Mesenchymal stem cell (in vitro differentiated cells and primary cell): Measurements from ENCODE around the gene PDE9A.
"Not testable (repeated sequence)": the region's sequence is repeated elsewhere in the genome, so short reads cannot be mapped to it uniquely, and the experiment has no call there.

Experiments used
- DNase-seq: peaks from one replicate; pipeline ENCODE4 v3.0.0-alpha.2; 2013
- H2AFZ ChIP-seq: one replicate; pipeline ENCODE4 v1.6.1; 2013; ENCODE audit warnings: low read depth, mild to moderate bottlenecking, control low read depth, inconsistent platforms, low read length, moderate library complexity
- H2AK5ac ChIP-seq: 2 replicates; pipeline ENCODE4 v1.6.1; 2013; ENCODE audit warnings: low read length, moderate library complexity, mild to moderate bottlenecking, inconsistent platforms; ENCODE audit not compliant: severe bottlenecking
- H2BK120ac ChIP-seq: one replicate; pipeline ENCODE4 v1.6.1; 2013; ENCODE audit warnings: low read depth, mild to moderate bottlenecking, inconsistent platforms, low read length, moderate library complexity
- H2BK12ac ChIP-seq, 2 experiments: one replicate each; pipeline ENCODE4 v1.6.1; 2013; ENCODE audit warnings: inconsistent platforms in 2 of 2, low read length in 2 of 2, mild to moderate bottlenecking in 2 of 2, moderate library complexity in 2 of 2, control low read depth in 1 of 2
- H2BK15ac ChIP-seq: one replicate; pipeline ENCODE4 v1.6.1; 2013; ENCODE audit warnings: mild to moderate bottlenecking, low read depth, inconsistent platforms; ENCODE audit not compliant: poor library complexity, severe bottlenecking
- H2BK5ac ChIP-seq: 2 replicates; pipeline ENCODE4 v1.6.1; 2013; ENCODE audit warnings: low read depth, mild to moderate bottlenecking, low read length, control low read depth, inconsistent platforms; ENCODE audit not compliant: poor library complexity, severe bottlenecking
- H3K14ac ChIP-seq, 2 experiments: one replicate each; pipeline ENCODE4 v1.6.1; 2013; ENCODE audit warnings: inconsistent platforms in 2 of 2, low read length in 2 of 2, control low read depth in 1 of 2, mild to moderate bottlenecking in 1 of 2, moderate library complexity in 1 of 2
- H3K18ac ChIP-seq, 2 experiments: one replicate each; pipeline ENCODE4 v1.6.1; 2013; ENCODE audit warnings: inconsistent platforms in 2 of 2, low read length in 2 of 2, control low read depth in 1 of 2, low read depth in 1 of 2, mild to moderate bottlenecking in 1 of 2
- H3K23ac ChIP-seq, 2 experiments: one replicate each; pipeline ENCODE4 v1.6.1; 2013; ENCODE audit warnings: inconsistent platforms in 2 of 2, low read length in 2 of 2, mild to moderate bottlenecking in 2 of 2, moderate library complexity in 2 of 2, control low read depth in 1 of 2
- H3K27ac ChIP-seq: 2 replicates; pipeline ENCODE4 v1.5.1; 2013; ENCODE audit warnings: mild to moderate bottlenecking, moderate library complexity, low read length, control low read depth, inconsistent platforms; ENCODE audit not compliant: poor library complexity, severe bottlenecking
- H3K27me3 ChIP-seq, 2 experiments: 2 replicates each; pipeline versions ENCODE4 v1.6.1 to v1.7.0; 2013; ENCODE audit warnings: low read length in 2 of 2, mild to moderate bottlenecking in 2 of 2, moderate library complexity in 2 of 2, control low read depth in 1 of 2, inconsistent platforms in 1 of 2; ENCODE audit not compliant: control insufficient read depth in 1 of 2, insufficient read depth in 1 of 2
- H3K36me3 ChIP-seq, 2 experiments: 2 replicates each; pipeline versions ENCODE4 v1.6.1 to v1.7.0; 2013; ENCODE audit warnings: low read length in 2 of 2, control low read depth in 1 of 2, inconsistent platforms in 1 of 2, low read depth in 1 of 2, mild to moderate bottlenecking in 1 of 2; ENCODE audit not compliant: insufficient read depth in 2 of 2, control insufficient read depth in 1 of 2
- H3K4ac ChIP-seq, 2 experiments: one replicate each; pipeline ENCODE4 v1.6.1; 2013; ENCODE audit warnings: inconsistent platforms in 2 of 2, low read length in 2 of 2, mild to moderate bottlenecking in 2 of 2, moderate library complexity in 2 of 2, control low read depth in 1 of 2, low read depth in 1 of 2
- H3K4me1 ChIP-seq: 2 replicates; pipeline ENCODE4 v1.6.1; 2013; ENCODE audit warnings: low read depth, low read length, control low read depth; ENCODE audit not compliant: control insufficient read depth, insufficient read depth
- H3K4me2 ChIP-seq: 2 replicates; pipeline ENCODE4 v1.6.1; 2013; ENCODE audit warnings: low read length, mild to moderate bottlenecking, inconsistent platforms; ENCODE audit not compliant: poor library complexity, severe bottlenecking
- H3K4me3 ChIP-seq, 2 experiments: 2 replicates each; pipeline versions ENCODE4 v1.5.1 to v1.7.0; 2013; ENCODE audit warnings: low read length in 2 of 2, mild to moderate bottlenecking in 2 of 2, control low read depth in 1 of 2, low read depth in 1 of 2; ENCODE audit not compliant: insufficient read depth in 1 of 2
- H3K79me1 ChIP-seq: replicated peaks from 2 replicates; pipeline ENCODE4 v1.6.1; 2013; ENCODE audit warnings: mild to moderate bottlenecking, control low read depth, low read length, inconsistent platforms; ENCODE audit not compliant: poor library complexity, severe bottlenecking
- H3K9ac ChIP-seq: 2 replicates; pipeline ENCODE4 v1.7.0; 2013; ENCODE audit warnings: mild to moderate bottlenecking, low read length, moderate library complexity
- H3K9me3 ChIP-seq: 2 replicates; pipeline ENCODE4 v1.7.0; 2013; ENCODE audit warnings: mild to moderate bottlenecking, low read length; ENCODE audit not compliant: control insufficient read depth
- H4K8ac ChIP-seq: one replicate; pipeline ENCODE4 v1.6.1; 2013; ENCODE audit warnings: inconsistent platforms, mild to moderate bottlenecking, low read length, moderate library complexity
- H4K91ac ChIP-seq: one replicate; pipeline ENCODE4 v1.6.1; 2013; ENCODE audit warnings: mild to moderate bottlenecking, low read length, inconsistent platforms
- WGBS: methylation state at CpG from one replicate; pipeline ENCODE4 v1.1.7; 2013; ENCODE audit warnings: mixed read lengths; 5-methylcytosine and 5-hydroxymethylcytosine counted together

Gene PDE9A

DNA sequence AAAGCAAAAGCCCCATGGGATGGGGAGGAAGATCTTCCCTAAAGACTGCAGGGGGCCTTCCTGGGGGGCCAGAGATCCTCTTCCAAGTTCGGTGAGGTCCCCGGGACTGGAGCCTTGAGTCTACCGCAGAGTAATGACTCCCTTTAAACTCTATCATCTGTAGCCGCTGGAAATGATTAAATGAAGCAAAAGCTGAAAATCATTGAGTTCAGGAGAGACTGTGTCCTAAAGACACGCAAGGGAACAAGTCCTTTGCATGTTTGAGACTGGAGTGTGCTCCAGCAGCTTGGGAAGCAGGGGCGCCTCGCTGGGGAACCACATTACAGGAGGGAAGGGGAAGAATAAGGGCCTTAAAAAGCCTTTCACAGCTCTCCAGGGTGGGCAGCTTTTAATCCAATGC, 155.8 kb downstream of the PDE9A start:
- no peak overlapping the region for H2AFZ ChIP-seq
- WGBS: 74% methylated on average over 7 of the region's 7 CpGs

DNA sequence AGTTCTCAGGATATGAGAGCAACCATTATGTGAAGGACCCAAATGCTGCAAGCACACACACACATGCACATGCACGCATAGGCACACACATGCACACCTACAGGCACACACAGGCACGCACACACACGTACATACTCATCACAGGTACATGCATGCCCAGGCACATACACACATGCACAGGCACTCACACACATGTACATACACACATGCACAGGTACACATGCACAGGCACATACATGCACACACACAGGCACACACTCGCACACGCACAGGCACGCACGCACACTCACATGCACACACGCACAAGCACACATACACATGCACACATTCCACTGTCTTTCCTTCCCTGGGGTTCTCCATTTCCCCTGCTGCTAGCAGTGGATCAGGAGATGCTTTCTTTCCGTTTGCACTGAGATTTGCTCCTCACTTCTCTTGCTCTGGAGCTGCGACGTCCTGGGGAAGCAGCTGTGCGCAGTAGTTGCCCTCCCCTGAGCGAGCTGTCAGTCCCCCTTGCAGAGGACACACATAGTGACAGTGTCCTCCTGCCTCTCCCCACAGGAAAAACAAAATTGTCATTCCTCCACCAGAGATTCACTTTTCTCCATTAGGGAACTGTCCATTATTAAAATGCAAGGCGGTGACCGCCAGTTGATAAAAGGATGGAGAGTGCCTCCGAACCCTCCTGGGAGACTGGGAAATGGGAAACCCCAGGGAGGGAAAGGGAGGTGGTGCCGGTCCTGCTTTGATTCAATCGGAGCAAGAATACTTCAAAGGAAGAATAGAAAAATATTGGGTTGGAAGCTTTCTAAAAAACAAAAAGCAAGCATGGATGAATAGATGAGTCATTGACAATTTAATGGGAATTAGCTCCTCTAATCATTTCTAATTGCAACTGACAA, 156.4 kb downstream of the PDE9A start:
- no peaks in the 10 kb centered on the region for H3K36me3 ChIP-seq
- H2AFZ ChIP-seq: no peak overlapping the region
- H3K79me1 ChIP-seq: no peaks in the 10 kb centered on the region
- no peak overlapping the region for H2AK5ac ChIP-seq
- no peak overlapping the region for H3K9ac ChIP-seq
- no peak overlapping the region for H3K4me2 ChIP-seq
- no peak overlapping the region for H3K18ac ChIP-seq
- H3K4me3 ChIP-seq: no peak overlapping the region
- no peak overlapping the region for H2BK15ac ChIP-seq
- peak overlapping the region in 1 of 2 experiments; percentile 95 for H3K14ac ChIP-seq
- 81% methylated on average over 18 of the region's 18 CpGs for WGBS
- H4K91ac ChIP-seq: no peak overlapping the region
- H3K4me1 ChIP-seq: no peaks in the 10 kb centered on the region
- no peak overlapping the region for H3K27ac ChIP-seq
- no peak overlapping the region for H3K23ac ChIP-seq
- DNase-seq: no peak
- no peak overlapping the region for H4K8ac ChIP-seq
- peaks cover 44 to 50% of the 10 kb centered on the region in 2 experiments for H3K27me3 ChIP-seq
- no peak overlapping the region for H2BK5ac ChIP-seq
- no peak overlapping the region for H2BK120ac ChIP-seq
- no peak overlapping the region for H2BK12ac ChIP-seq
- H3K9me3 ChIP-seq: no peaks in the 10 kb centered on the region
- H3K4ac ChIP-seq: no peak overlapping the region

More for the DNA sequence above, 155.8 kb downstream of the PDE9A start:
- Histone ChIP-seq H3K27ac (no peak overlapping the region), H3K4me1 (no peaks in the 10 kb centered on the region), H4K91ac (no peak overlapping the region), H2BK15ac (no peak overlapping the region), H3K18ac (no peak overlapping the region), H3K9me3 (no peaks in the 10 kb centered on the region), H3K36me3 (no peaks in the 10 kb centered on the region), H3K27me3 (peaks cover 45 to 50% of the 10 kb centered on the region in 2 experiments), H2AK5ac (no peak overlapping the region), H3K4me2 (no peak overlapping the region), H3K4ac (no peak overlapping the region), H2BK120ac (no peak overlapping the region), H3K79me1 (no peaks in the 10 kb centered on the region), H4K8ac (no peak overlapping the region), H3K4me3 (no peak overlapping the region), H2BK12ac (no peak overlapping the region), H3K23ac (no peak overlapping the region), H3K9ac (no peak overlapping the region), H3K14ac (no peak overlapping the region), H2BK5ac (no peak overlapping the region)
- DNase-seq: no peak

DNA sequence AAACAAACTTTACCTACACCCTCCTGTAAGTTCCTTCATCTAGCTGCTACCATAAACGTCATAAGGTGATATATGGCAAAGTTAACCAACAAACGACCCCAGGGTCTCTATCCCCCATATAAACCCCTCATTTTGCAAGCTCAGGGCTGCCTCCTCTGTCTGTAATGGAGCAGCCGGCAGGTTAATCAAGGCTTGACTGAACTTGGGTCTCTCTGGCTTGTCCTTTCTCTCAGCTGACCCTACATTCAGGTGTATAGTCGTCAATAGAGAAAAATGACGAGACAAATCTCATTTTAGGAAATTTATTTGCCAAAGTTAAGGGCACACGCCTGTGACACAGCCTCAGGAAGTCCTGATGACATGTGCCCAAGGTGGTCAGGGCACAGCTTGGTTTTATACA, 158.5 kb downstream of the PDE9A start:
- H3K36me3 ChIP-seq: no peaks in the 10 kb centered on the region
- H3K14ac ChIP-seq: no peak overlapping the region
- no peaks in the 10 kb centered on the region for H3K9me3 ChIP-seq
- 53% methylated on average over 6 of the region's 6 CpGs for WGBS
- no peak overlapping the region for H3K4me3 ChIP-seq
- no peak overlapping the region for H2AK5ac ChIP-seq
- no peak overlapping the region for H3K4ac ChIP-seq
- H3K79me1 ChIP-seq: no peaks in the 10 kb centered on the region
- H2BK15ac ChIP-seq: no peak overlapping the region
- H3K4me2 ChIP-seq: no peak overlapping the region
- no peak overlapping the region for H3K23ac ChIP-seq
- no peak overlapping the region for H4K8ac ChIP-seq
- no peak overlapping the region for H3K9ac ChIP-seq
- H3K18ac ChIP-seq: no peak overlapping the region
- no peaks in the 10 kb centered on the region for H3K4me1 ChIP-seq
- no peak overlapping the region for H4K91ac ChIP-seq
- H3K27ac ChIP-seq: no peak overlapping the region
- no peak overlapping the region for H2AFZ ChIP-seq
- H2BK12ac ChIP-seq: no peak overlapping the region
- peaks cover 31 to 32% of the 10 kb centered on the region in 2 experiments for H3K27me3 ChIP-seq
- no peak overlapping the region for H2BK5ac ChIP-seq
- H2BK120ac ChIP-seq: no peak overlapping the region
- no peak for DNase-seq

DNA sequence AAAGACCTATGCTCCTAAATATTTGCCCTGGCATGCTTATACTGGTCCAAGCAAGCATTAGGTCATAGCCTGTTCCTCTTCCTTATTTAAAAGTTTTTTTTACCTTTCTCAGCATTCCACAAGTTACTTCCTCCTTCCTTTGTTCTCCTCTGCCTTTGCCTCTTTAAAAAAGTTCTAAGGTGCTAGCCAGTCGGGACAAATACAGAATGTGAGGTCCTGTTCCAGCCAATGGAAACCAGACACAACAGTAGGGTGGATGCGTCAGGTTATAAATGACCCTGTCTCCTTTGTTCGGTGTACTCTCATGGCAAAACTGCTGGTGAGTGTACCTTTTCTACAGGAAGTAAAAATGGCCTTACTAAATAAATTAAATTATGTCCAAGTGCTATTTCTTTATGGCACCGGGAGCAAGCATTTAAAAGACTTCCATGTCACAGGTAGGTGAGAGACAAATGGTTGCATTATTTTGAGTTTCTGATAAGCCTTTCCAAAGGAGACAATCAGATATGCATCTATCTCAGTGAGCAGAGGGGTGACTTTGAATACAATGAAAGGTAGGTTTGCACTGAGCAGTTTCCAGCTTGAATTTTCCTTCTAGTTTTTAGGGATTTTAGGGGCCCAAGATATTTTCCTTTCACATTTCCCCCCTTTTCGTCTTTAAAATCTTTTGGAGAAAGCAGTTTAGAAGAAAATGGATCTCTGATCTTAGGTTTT, 159.3 kb downstream of the PDE9A start:
- H2BK5ac ChIP-seq, DNase-seq, H3K4me3 ChIP-seq, H3K9me3 ChIP-seq, H2AFZ ChIP-seq, H3K27ac ChIP-seq, H2AK5ac ChIP-seq, H2BK120ac ChIP-seq, H3K4ac ChIP-seq, H3K9ac ChIP-seq, H3K36me3 ChIP-seq, H3K4me1 ChIP-seq, H3K4me2 ChIP-seq, H2BK15ac ChIP-seq, H4K8ac ChIP-seq, H3K14ac ChIP-seq, H3K23ac ChIP-seq, H2BK12ac ChIP-seq, H4K91ac ChIP-seq, H3K79me1 ChIP-seq, H3K18ac ChIP-seq: not testable (repeated sequence)
- 69% methylated on average over 3 of the region's 5 CpGs for WGBS
- peaks cover 27 to 29% of the 10 kb centered on the region in 2 experiments for H3K27me3 ChIP-seq
